ENCODE results near the gene FBXL5. TPM values are rescaled to one million over a fixed set of nuclear protein-coding genes. Genes with fewer than 3 reads are reported as not detected.
A peak's percentile ranks its signal among the peaks of the same experiment; 100 is the strongest.

FBXL5 gene
- total and polyA plus RNA-seq, 2 of the 13 experiments (the other 11 are each of a cell fraction or from before 2014, with no cell fraction given): 17.4 to 45.3 TPM

DNA sequence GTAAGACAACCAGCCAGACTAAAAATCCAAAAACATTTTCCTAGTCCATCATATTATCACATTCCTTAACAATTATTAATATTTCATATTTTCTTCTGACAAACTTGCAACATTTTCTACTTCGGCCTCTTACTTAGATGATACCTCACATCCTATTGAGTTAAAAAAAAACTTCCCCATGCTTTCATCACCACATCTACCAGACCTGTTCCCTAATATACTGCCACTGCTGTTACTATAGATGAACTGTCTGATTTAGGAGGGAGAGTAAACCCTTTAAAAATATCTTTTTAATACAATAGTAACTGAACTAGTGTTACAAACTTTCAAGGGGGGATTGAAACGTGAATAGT lies 28.0 kb upstream of the FBXL5 start:
- ChIA-PET CTCF (ENCODE audit: low intra/inter-chr PET ratio, low total read pairs) (no interaction called here), POLR2A (interaction anchor here (1.7 to 3.5 kb wide), 3 partner anchors 12 to 28 kb away, joined by 9 to 36 read pairs (median 24); partner anchors contain the start of gene FBXL5)
- no peaks in the 10 kb centered on the region for H3K9me3 ChIP-seq (ENCODE audit: low read length)
- peak overlapping the region; percentile 93 for H3K9ac ChIP-seq (ENCODE audit: insufficient read depth, low read depth, low read length)
- in situ Hi-C loops (cut with HindIII; ENCODE audit: extremely low pct_ligation_motif_present, low pct_unique_long_range_greater_than_20kb): no loop called here
- peaks cover 55% of the 10 kb centered on the region for H3K79me2 ChIP-seq (ENCODE audit: insufficient read depth, low read length)
- BruUV-seq (replicated peaks): no TSS peak
- H4K20me1 ChIP-seq (ENCODE audit: insufficient read depth, low read length): no peaks in the 10 kb centered on the region
- no peak for ATAC-seq
- no peak overlapping the region for H2AFZ ChIP-seq (ENCODE audit: low read length)
- peaks cover 48% of the 10 kb centered on the region for H3K4me1 ChIP-seq (ENCODE audit: insufficient read depth, low read length)
- H3K4me2 ChIP-seq (ENCODE audit: low read depth, low read length): peak overlapping the region; percentile 84
- H3K27ac ChIP-seq (ENCODE audit: extremely low read length, insufficient read depth, low read length): peak overlapping the region; percentile 94
- peaks cover 2 to 18% of the 10 kb centered on the region in 2 experiments; a peak in 3 of 5 replicates for H3K36me3 ChIP-seq (replicated peaks in 1 of 2; ENCODE audit: control insufficient read depth in 1 of 2, insufficient read depth in 2 of 2, low read length in 2 of 2)
- DNase-seq (ENCODE audit: low spot score): no peak
- 91% methylated on average over 2 of the region's 2 CpGs for WGBS (ENCODE audit: low lambda C conversion rate)
- no peak for FAIRE-seq
- intact Hi-C loops (cut with micrococcal nuclease; ENCODE audit: unreplicated experiment): loop anchor here (5.0 to 10.0 kb wide), 3 partner anchors 49 to 678 kb away; partner anchors contain the start of genes CPEB2 and TAPT1
- H3K4me3 ChIP-seq (replicated peaks in 1 of 3; ENCODE audit: insufficient read depth in 1 of 3, low read depth in 2 of 3, low read length in 3 of 3): peak overlapping the region; percentile 76 to 90 (median 83); a peak in 5 of 6 replicates
- TF ChIP-seq, protein P1, sequence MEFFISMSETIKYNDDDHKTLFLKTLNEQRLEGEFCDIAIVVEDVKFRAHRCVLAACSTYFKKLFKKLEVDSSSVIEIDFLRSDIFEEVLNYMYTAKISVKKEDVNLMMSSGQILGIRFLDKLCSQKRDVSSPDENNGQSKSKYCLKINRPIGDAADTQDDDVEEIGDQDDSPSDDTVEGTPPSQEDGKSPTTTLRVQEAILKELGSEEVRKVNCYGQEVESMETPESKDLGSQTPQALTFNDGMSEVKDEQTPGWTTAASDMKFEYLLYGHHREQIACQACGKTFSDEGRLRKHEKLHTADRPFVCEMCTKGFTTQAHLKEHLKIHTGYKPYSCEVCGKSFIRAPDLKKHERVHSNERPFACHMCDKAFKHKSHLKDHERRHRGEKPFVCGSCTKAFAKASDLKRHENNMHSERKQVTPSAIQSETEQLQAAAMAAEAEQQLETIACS (CRISPR knock-in tag; IDR thresholded peaks at IDR 0.05): no peak
- TF ChIP-seq HNF4G (IDR thresholded peaks at IDR 0.05; ENCODE audit: borderline replicate concordance, low read depth, low read length) (no peak), HNF4G (CRISPR knock-in tag; IDR thresholded peaks at IDR 0.05; ENCODE audit: borderline replicate concordance, low read depth) (no peak), ZNF543 (CRISPR knock-in tag; IDR thresholded peaks at IDR 0.05) (no peak), ZNF34 (CRISPR knock-in tag; IDR thresholded peaks at IDR 0.05; ENCODE audit: borderline replicate concordance) (no peak), HNRNPK (IDR thresholded peaks at IDR 0.05; ENCODE audit: low read depth, low read length, poor library complexity, severe bottlenecking) (no peak), TGIF2 (CRISPR knock-in tag; IDR thresholded peaks at IDR 0.05) (no peak)
- H3K27me3 ChIP-seq (ENCODE audit: control insufficient read depth in 1 of 2, insufficient read depth in 2 of 2, low read length in 2 of 2): no peaks in the 10 kb centered on the region; a peak in 1 of 5 replicates
